ENCODE results near the gene SHROOM3. TPM values are rescaled to one million over a fixed set of nuclear protein-coding genes. Genes with fewer than 3 reads are reported as not detected.
"Not testable (repeated sequence)": the region's sequence is repeated elsewhere in the genome, so short reads cannot be mapped to it uniquely, and the experiment has no call there.

The SHROOM3 gene
- polyA plus RNA-seq, 1 donor from 2014 or later: 2.7 TPM

GRCh38 chr4:76453232-76453631 is 18.2 kb downstream of the SHROOM3 start:
- no peak overlapping the region for H3K9ac ChIP-seq (ENCODE audit: low read length)
- H3K9me3 ChIP-seq (ENCODE audit: low read length): no peaks in the 10 kb centered on the region
- no peaks in the 10 kb centered on the region for H4K20me1 ChIP-seq (ENCODE audit: insufficient read depth)
- H3K4me2 ChIP-seq (ENCODE audit: low read length): no peak overlapping the region
- TF ChIP-seq MXI1 (conservative IDR thresholded peaks at IDR 0.05; ENCODE audit: poor library complexity, severe bottlenecking): no peak
- TF ChIP-seq EP300 (conservative IDR thresholded peaks at IDR 0.05; ENCODE audit: poor library complexity, severe bottlenecking): no peak
- TF ChIP-seq SMC3 (conservative IDR thresholded peaks at IDR 0.05; ENCODE audit: poor library complexity): no peak
- no peak for TF ChIP-seq EZH2 (IDR thresholded peaks at IDR 0.05; ENCODE audit: borderline replicate concordance, insufficient read depth, low read length, poor library complexity, severe bottlenecking)
- TF ChIP-seq TAF1 (IDR thresholded peaks at IDR 0.05; ENCODE audit: low read depth): no peak
- no peak for TF ChIP-seq RAD21 (conservative IDR thresholded peaks at IDR 0.05)
- TF ChIP-seq REST (IDR thresholded peaks at IDR 0.05; ENCODE audit: borderline replicate concordance): no peak
- no peak for TF ChIP-seq POLR2AphosphoS5 (IDR thresholded peaks at IDR 0.05)
- TF ChIP-seq CTCF (IDR thresholded peaks at IDR 0.05; ENCODE audit: poor library complexity, severe bottlenecking): no peak
- H3F3A ChIP-seq (ENCODE audit: insufficient read depth, low read length, poor library complexity, severe bottlenecking): no peaks in the 10 kb centered on the region
- H3K27ac ChIP-seq (ENCODE audit: low read length): no peak overlapping the region
- H3K79me2 ChIP-seq (replicated peaks; ENCODE audit: insufficient read depth, low read length): peaks cover 54% of the 10 kb centered on the region
- H3K36me3 ChIP-seq (ENCODE audit: insufficient read depth, low read length): no peaks in the 10 kb centered on the region
- no peak overlapping the region for H3K4me3 ChIP-seq (ENCODE audit: low read length)
- H3K9me2 ChIP-seq (ENCODE audit: insufficient read depth, low read length): no peaks in the 10 kb centered on the region
- H2AFZ ChIP-seq (ENCODE audit: low read depth, low read length): no peak overlapping the region
- H3K27me3 ChIP-seq (ENCODE audit: insufficient read depth, low read depth, low read length): no peaks in the 10 kb centered on the region

GRCh38 chr4:76454073-76454472 is 19.0 kb downstream of the SHROOM3 start:
- not testable (repeated sequence) for H3F3A ChIP-seq (ENCODE audit: insufficient read depth, low read length, poor library complexity, severe bottlenecking); H3K36me3 ChIP-seq (ENCODE audit: insufficient read depth, low read length); H2AFZ ChIP-seq (ENCODE audit: low read depth, low read length); H3K4me2 ChIP-seq (ENCODE audit: low read length); H4K20me1 ChIP-seq (ENCODE audit: insufficient read depth); H3K9me3 ChIP-seq (ENCODE audit: low read length); H3K9ac ChIP-seq (ENCODE audit: low read length); H3K27me3 ChIP-seq (ENCODE audit: insufficient read depth, low read depth, low read length); H3K4me3 ChIP-seq (ENCODE audit: low read length); H3K27ac ChIP-seq (ENCODE audit: low read length); H3K9me2 ChIP-seq (ENCODE audit: insufficient read depth, low read length)
- peaks cover 54% of the 10 kb centered on the region for H3K79me2 ChIP-seq (replicated peaks; ENCODE audit: insufficient read depth, low read length)

GRCh38 chr4:76457885-76458284 is 22.9 kb downstream of the SHROOM3 start:
- Histone ChIP-seq H3F3A (ENCODE audit: insufficient read depth, low read length, poor library complexity, severe bottlenecking) (no peaks in the 10 kb centered on the region), H3K4me3 (ENCODE audit: low read length) (no peak overlapping the region), H3K9me2 (ENCODE audit: insufficient read depth, low read length) (no peaks in the 10 kb centered on the region), H3K9ac (ENCODE audit: low read length) (no peak overlapping the region), H3K4me2 (ENCODE audit: low read length) (no peak overlapping the region), H4K20me1 (ENCODE audit: insufficient read depth) (no peaks in the 10 kb centered on the region), H3K79me2 (replicated peaks; ENCODE audit: insufficient read depth, low read length) (peaks cover 55% of the 10 kb centered on the region), H3K27ac (ENCODE audit: low read length) (no peak overlapping the region), H3K36me3 (ENCODE audit: insufficient read depth, low read length) (no peaks in the 10 kb centered on the region), H2AFZ (ENCODE audit: low read depth, low read length) (no peak overlapping the region), H3K27me3 (ENCODE audit: insufficient read depth, low read depth, low read length) (no peaks in the 10 kb centered on the region), H3K9me3 (ENCODE audit: low read length) (no peaks in the 10 kb centered on the region)
- TF ChIP-seq EP300 (conservative IDR thresholded peaks at IDR 0.05; ENCODE audit: poor library complexity, severe bottlenecking): no peak
- TF ChIP-seq MXI1 (conservative IDR thresholded peaks at IDR 0.05; ENCODE audit: poor library complexity, severe bottlenecking): no peak
- TF ChIP-seq TAF1 (IDR thresholded peaks at IDR 0.05; ENCODE audit: low read depth): no peak
- TF ChIP-seq EZH2 (IDR thresholded peaks at IDR 0.05; ENCODE audit: borderline replicate concordance, insufficient read depth, low read length, poor library complexity, severe bottlenecking): no peak

Measured in neural cell (in vitro differentiated cells).